Heart left ventricle (tissue), 13 donors: ENCODE measurements around the gene CNOT3.

ENCODE experiments used
- CTCF ChIP-seq, 12 donors: fragments of 200-600 bp; sonication (generic) in 4 of 12; IDR thresholded peaks; one replicate each; pipeline versions ENCODE4 v1.5.0 to v1.8.0; 2018 to 2022; ENCODE audit warnings: antibody characterized with exemption in 12 of 12, mild to moderate bottlenecking in 5 of 12
- POLR2A ChIP-seq, 2 donors: fragments of 450-650 bp; IDR thresholded peaks; one replicate each; pipeline ENCODE4 v1.6.1; 2017; ENCODE audit warnings: antibody characterized with exemption in 2 of 2, mild to moderate bottlenecking in 2 of 2, moderate library complexity in 2 of 2
- donor health status: ischemic (EF 13 %, LVEDD 7.1; RV severe dilation, severe dysfunction).
- donor health status: DM: no; HTN: yes; CAD: no.
- donor health status: DM: no; HTN: no; CAD: no.
- donor health status: ischemic (EF 25% LVEDD 6.9; RV normal size, moderate dysfunction).
- donor health status: ischemic (EF 25% LVEDD 5.7; RV mildly dilated, moderate dysfunction).
- donor health status: ischemic (EF 35%, LVEDD 5.7; RV mildly dilated, moderate dysfunction).
- donor health status: nonischemic (EF 11% LVEDD 7.7; RV severe dilation, severe dysfunction).
- donor health status: DM: yes; HTN: yes; CAD: no.
- donor health status: PGD.
- donor health status: ischemic (EF 29% LVEDD 5.4; RV normal size, mild dysfunction).
- donor health status: nonischemic (EF 23%, LVEDD 6.1; RV moderate dilation, normal function).

- TF ChIP-seq CTCF (IDR thresholded peaks at IDR 0.05) = no peak
- TF ChIP-seq POLR2A (IDR thresholded peaks at IDR 0.05) = no peak
These were observed 19.4 kb downstream of the CNOT3 start for GRCh38 chr19:54156953-54157352.
